Muscle of arm (tissue), 12 donors: Measurements from ENCODE around the gene DNAAF9. TPM values are rescaled to one million over a fixed set of nuclear protein-coding genes. Genes with fewer than 3 reads are reported as not detected.

Experiments used
- DNase-seq: peaks from one replicate; pipeline ENCODE4 v3.0.0-alpha.2; 2013
- polyA plus RNA-seq, 12 donors: library from polyadenylated mRNA; unstranded; fragments of 120-200 nt; gene quantifications; one replicate each; pipeline ENCODE4 v1.2.1, GENCODE V29; 2013; ENCODE audit not compliant: insufficient read length in 12 of 12

The DNAAF9 gene
- polyA plus RNA-seq, 12 donors, result 12.6 to 20.6 (median 15.4) TPM; not detected in 1

DNA sequence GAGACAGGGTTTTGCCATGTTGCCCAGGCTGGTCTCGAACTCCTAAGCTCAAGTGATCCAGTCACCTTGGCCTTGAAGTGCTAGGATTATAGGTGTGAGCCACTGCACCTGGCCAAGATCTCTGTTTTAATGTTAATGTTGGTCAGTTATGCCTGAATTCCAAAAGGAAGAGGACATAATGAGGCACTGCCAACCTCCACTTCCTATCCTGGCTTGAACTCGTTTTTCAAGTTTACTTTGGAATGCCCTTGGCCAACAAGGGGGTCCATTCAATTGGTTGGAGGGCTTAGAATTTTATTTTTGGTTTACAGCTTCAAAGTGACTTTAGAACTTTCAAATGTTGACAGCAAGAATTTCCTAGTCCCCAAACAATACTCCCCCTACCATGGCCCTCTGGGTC, 29.8 kb downstream of the DNAAF9 start:
- DNase-seq, result no peak

- DNase-seq, result no peak
These were observed 33.2 kb downstream of the DNAAF9 start for GRCh38 chr20:3374296-3374695.

DNA sequence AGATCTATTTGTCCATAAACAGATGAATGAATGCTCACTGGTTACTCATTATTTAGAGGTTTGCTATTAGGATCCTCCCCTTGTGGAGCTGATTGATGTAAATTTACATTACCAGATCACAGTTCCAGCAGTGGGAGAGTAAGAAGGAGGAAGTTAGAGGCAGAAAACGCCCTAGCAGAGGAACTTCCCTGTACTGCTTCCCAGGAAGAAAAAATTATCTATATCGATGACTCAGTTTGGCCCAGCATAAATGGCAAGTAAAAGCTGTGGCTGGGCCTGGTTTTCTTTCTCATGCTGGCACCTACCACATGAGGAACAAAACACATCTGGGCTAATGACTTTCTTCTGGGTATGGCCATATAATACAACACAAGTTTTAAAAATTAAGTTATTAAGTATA, 35.7 kb downstream of the DNAAF9 start:
- no peak for DNase-seq

- DNase-seq, result no peak
These were observed 40.4 kb downstream of the DNAAF9 start for GRCh38 chr20:3367089-3367488.

GRCh38 chr20:3364323-3365013, 43.0 kb downstream of the DNAAF9 start:
- no peak for DNase-seq

DNA sequence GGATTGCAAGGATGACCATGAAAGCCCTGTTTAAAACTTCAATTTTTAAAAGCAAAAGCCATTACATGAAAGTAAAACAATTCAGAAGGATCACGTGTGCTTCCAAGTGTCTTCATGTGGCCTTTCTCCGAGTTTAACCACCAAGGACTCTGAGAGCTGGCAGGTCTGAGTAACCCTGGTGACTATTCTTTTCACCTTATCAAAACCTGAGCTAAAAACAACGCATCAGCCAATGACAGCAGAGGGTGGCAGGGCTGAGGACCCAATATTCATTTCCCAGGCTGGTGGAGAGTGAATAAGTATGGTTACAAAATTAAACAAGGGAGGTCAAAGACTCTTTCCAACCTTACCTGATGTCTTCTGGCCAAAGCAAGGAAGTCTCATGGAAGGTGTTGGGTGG, 46.7 kb downstream of the DNAAF9 start:
- no peak for DNase-seq

DNA sequence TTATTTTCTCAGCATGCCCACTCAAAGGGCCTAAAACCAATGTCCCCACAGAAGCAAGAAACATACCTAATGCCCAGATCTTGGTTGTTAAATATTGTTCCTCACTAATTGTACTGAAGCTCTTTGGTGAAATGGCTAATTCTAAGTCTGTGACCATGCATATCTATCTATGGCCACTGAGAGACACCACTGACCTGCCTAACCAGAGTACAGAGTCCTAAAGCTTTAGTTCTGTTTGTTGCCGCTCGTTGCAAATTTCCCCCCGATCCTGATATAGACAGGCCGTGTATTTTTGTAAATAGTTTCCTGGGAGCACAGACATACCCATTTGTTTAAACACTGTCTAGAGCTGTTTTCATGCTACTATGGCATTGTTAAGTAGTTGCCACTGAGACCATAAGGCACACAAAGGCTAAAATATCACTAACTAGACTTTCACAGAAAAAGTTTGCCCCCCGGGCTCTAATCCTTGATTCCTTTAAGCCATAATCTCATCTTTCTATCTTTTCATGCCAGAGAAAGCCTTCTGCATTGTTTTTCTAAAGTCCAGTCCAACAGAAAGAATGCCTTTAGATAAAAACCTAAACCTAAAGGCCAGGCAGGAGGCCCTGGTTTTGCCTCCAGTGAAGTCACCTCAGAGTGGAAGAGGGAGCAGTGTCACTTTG, 48.7 kb downstream of the DNAAF9 start:
- no peak for DNase-seq

Other genes with a start within 250 kb of the DNAAF9 start
- 10 to 100 TPM in 8 of 12 donors, 1 to 10 TPM in 3, not detected in 1; 7.2 to 12.8 (median 11.3) TPM for gene FASTKD5, start 247.8 kb downstream of the DNAAF9 start, polyA plus RNA-seq
- 10 to 100 TPM in 1 of 12 donors, 1 to 10 TPM in 10, not detected in 1; 6.2 to 12.3 (median 7.3) TPM for gene UBOX5, start 247.8 kb downstream of the DNAAF9 start, polyA plus RNA-seq
- gene LZTS3, start 234.1 kb downstream of the DNAAF9 start, polyA plus RNA-seq, result 1 to 10 TPM in 11 of 12 donors, not detected in 1; 2.5 to 7.2 (median 3.0) TPM
- gene DDRGK1, start 203.0 kb downstream of the DNAAF9 start, polyA plus RNA-seq, result 10 to 100 TPM in 11 of 12 donors, not detected in 1; 20.3 to 39.3 (median 26.8) TPM
- gene ITPA, start 198.2 kb downstream of the DNAAF9 start, polyA plus RNA-seq, result 10 to 100 TPM in 11 of 12 donors, not detected in 1; 29.2 to 45.7 (median 37.5) TPM
- gene SLC4A11, start 168.5 kb downstream of the DNAAF9 start, polyA plus RNA-seq, result 1 to 10 TPM in 5 of 12 donors, under 1 TPM in 5, not detected in 2; 0.53 to 1.9 (median 0.95) TPM
- gene ATRN, start 63.3 kb upstream of the DNAAF9 start, polyA plus RNA-seq, result 10 to 100 TPM in 11 of 12 donors, not detected in 1; 22.6 to 30.1 (median 26.0) TPM